Activated effector memory CD4-positive, alpha-beta T cell treated with Interleukin-2 at 50 U/mL for 16 hours (primary cell): Measurements from ENCODE around the gene AGXT2.
"Not testable (repeated sequence)": the region's sequence is repeated elsewhere in the genome, so short reads cannot be mapped to it uniquely, and the experiment has no call there.

Experiments
- DNase-seq: peaks from one replicate; pipeline ENCODE4 v3.0.0-alpha.2; 2020

Gene AGXT2

GRCh38 chr5:35050541-35051126, 2.9 kb upstream of the AGXT2 start:
- DNase-seq, result no peak

GRCh38 chr5:35048910-35049309, 1.2 kb upstream of the AGXT2 start:
- DNase-seq, result no peak

GRCh38 chr5:35046774-35047173, 975 bp downstream of the AGXT2 start:
- DNase-seq, result no peak

- no peak for DNase-seq
These were observed 2.5 kb downstream of the AGXT2 start for GRCh38 chr5:35045280-35045679.

- DNase-seq, result no peak
These were observed 3.1 kb downstream of the AGXT2 start for GRCh38 chr5:35044649-35045048.

GRCh38 chr5:35042781-35043180, 5.0 kb downstream of the AGXT2 start:
- DNase-seq, result no peak

GRCh38 chr5:35041261-35041660, 6.5 kb downstream of the AGXT2 start:
- DNase-seq, result no peak

- DNase-seq, result no peak
These were observed 8.9 kb downstream of the AGXT2 start for GRCh38 chr5:35038891-35039290.

- DNase-seq, result no peak
These were observed 11.2 kb downstream of the AGXT2 start for GRCh38 chr5:35036536-35036935.

- DNase-seq, result not testable (repeated sequence)
These were observed 11.8 kb downstream of the AGXT2 start for GRCh38 chr5:35035929-35036328.

- DNase-seq, result no peak
These were observed 12.5 kb downstream of the AGXT2 start for GRCh38 chr5:35035271-35035670.

- no peak for DNase-seq
These were observed 15.4 kb downstream of the AGXT2 start for GRCh38 chr5:35032356-35032755.

- DNase-seq, result no peak
These were observed 16.5 kb downstream of the AGXT2 start for GRCh38 chr5:35031276-35031675.

- no peak for DNase-seq
These were observed 17.2 kb downstream of the AGXT2 start for GRCh38 chr5:35030426-35031100.

GRCh38 chr5:35029333-35029732, 18.4 kb downstream of the AGXT2 start:
- DNase-seq, result no peak

- no peak for DNase-seq
These were observed 20.8 kb downstream of the AGXT2 start for GRCh38 chr5:35026941-35027340.

- DNase-seq, result no peak
These were observed 21.4 kb downstream of the AGXT2 start for GRCh38 chr5:35026280-35026840.

- no peak for DNase-seq
These were observed 22.7 kb downstream of the AGXT2 start for GRCh38 chr5:35024911-35025510.

GRCh38 chr5:35023391-35024178, 24.2 kb downstream of the AGXT2 start:
- DNase-seq, result no peak

GRCh38 chr5:35016174-35017051, 31.3 kb downstream of the AGXT2 start:
- no peak for DNase-seq

GRCh38 chr5:35015063-35015462, 32.7 kb downstream of the AGXT2 start:
- DNase-seq, result no peak

- DNase-seq, result no peak
These were observed 35.0 kb downstream of the AGXT2 start for GRCh38 chr5:35012796-35013195.
